H1 (cell line): ENCODE data around the gene TTC27. TPM values are rescaled to one million over a fixed set of nuclear protein-coding genes. Genes with fewer than 3 reads are reported as not detected.

ENCODE experiments used
- CTCF ChIA-PET: fragments of 300-600 bp; sonication (Branson Sonifier 250); formaldehyde crosslinking; loops from one replicate; lab custom pipeline; 2021; ENCODE audit not compliant: partially characterized antibody; lab: Charles Lee
- POLR2A ChIA-PET: fragments of 300-600 bp; sonication (Branson Sonifier 250); formaldehyde crosslinking; loops from one replicate; lab custom pipeline; 2021; ENCODE audit warnings: inconsistent platforms; ENCODE audit not compliant: partially characterized antibody; lab: Charles Lee
- DNase-seq, 2 experiments: peaks; one replicate each; pipeline versions ENCODE4 v3.0.0 to v3.0.0-alpha.2; 2010 to 2022; ENCODE audit warnings: low spot score in 2 of 2, low read depth in 1 of 2, mixed read lengths in 1 of 2
- FAIRE-seq: peaks from 2 replicates; lab custom pipeline; 2011; peaks lifted over from hg19 to GRCh38; lab: Jason Lieb, UNC
- H2AFZ ChIP-seq: 2 replicates; pipeline ENCODE4 v1.8.1; 2012; ENCODE audit warnings: low read length, inconsistent platforms
- H2AK5ac ChIP-seq: 2 replicates; pipeline ENCODE4 v1.6.1; 2013; ENCODE audit warnings: low read depth, low read length
- H2BK120ac ChIP-seq: replicated peaks from 2 replicates; pipeline ENCODE3; 2013; ENCODE audit warnings: low read depth, low read length, inconsistent platforms
- H2BK12ac ChIP-seq: 2 replicates; pipeline ENCODE4 v1.6.1; 2013; ENCODE audit warnings: low read depth, low read length
- H2BK15ac ChIP-seq: 2 replicates; pipeline ENCODE4 v1.6.1; 2013; ENCODE audit warnings: low read length
- H2BK20ac ChIP-seq: 2 replicates; pipeline ENCODE4 v1.6.1; 2013; ENCODE audit warnings: low read length
- H2BK5ac ChIP-seq: 2 replicates; pipeline ENCODE4 v1.6.1; 2013; ENCODE audit warnings: low read depth, low read length
- H3K14ac ChIP-seq: 2 replicates; pipeline ENCODE4 v1.6.1; 2013; ENCODE audit warnings: inconsistent platforms; ENCODE audit not compliant: insufficient read length
- H3K18ac ChIP-seq: 2 replicates; pipeline ENCODE4 v1.6.1; 2013; ENCODE audit warnings: low read length; ENCODE audit errors: extremely low read depth
- H3K23ac ChIP-seq: 2 replicates; pipeline ENCODE4 v1.6.1; 2013; ENCODE audit warnings: inconsistent platforms; ENCODE audit not compliant: insufficient read length
- H3K23me2 ChIP-seq: 2 replicates; pipeline ENCODE4 v1.6.1; 2013; ENCODE audit warnings: low read depth, low read length
- H3K27ac ChIP-seq: 2 replicates; pipeline ENCODE4 v1.6.1; 2011; ENCODE audit warnings: low read depth, low read length, inconsistent platforms
- H3K27me3 ChIP-seq, 4 experiments: replicated peaks in 1 of 4; 1 replicate in 1 of 4; 2 replicates in 3 of 4; pipeline versions ENCODE4 v1.6.1 to v1.8.1; 2011 to 2013; ENCODE audit warnings: low read length in 3 of 4, mild to moderate bottlenecking in 3 of 4, inconsistent platforms in 2 of 4, mixed read lengths in 2 of 4, moderate library complexity in 1 of 4; ENCODE audit not compliant: control insufficient read depth in 3 of 4, insufficient read depth in 3 of 4; ENCODE audit errors: extremely low read depth in 1 of 4
- H3K36me3 ChIP-seq, 4 experiments: 2 replicates each; pipeline versions ENCODE4 v1.6.1 to v1.8.1; 2011 to 2013; ENCODE audit warnings: mild to moderate bottlenecking in 4 of 4, low read length in 3 of 4, moderate library complexity in 2 of 4, control low read depth in 1 of 4, inconsistent platforms in 1 of 4; ENCODE audit not compliant: insufficient read depth in 4 of 4, control insufficient read depth in 2 of 4
- H3K4ac ChIP-seq: replicated peaks from 2 replicates; pipeline ENCODE3; 2013; ENCODE audit warnings: low read length, low read depth, mixed read lengths, inconsistent platforms; ENCODE audit not compliant: insufficient read length
- H3K4me1 ChIP-seq, 4 experiments: replicated peaks in 1 of 4; 1 replicate in 1 of 4; 2 replicates in 3 of 4; pipeline versions ENCODE4 v1.6.1 to v1.8.1; 2011 to 2013; ENCODE audit warnings: low read length in 3 of 4, inconsistent platforms in 2 of 4, mixed read lengths in 1 of 4; ENCODE audit not compliant: insufficient read depth in 4 of 4, control insufficient read depth in 3 of 4
- H3K4me2 ChIP-seq, 2 experiments: 2 replicates each; pipeline versions ENCODE4 v1.6.1 to v1.8.1; 2011 to 2013; ENCODE audit warnings: low read depth in 2 of 2, low read length in 2 of 2, control low read depth in 1 of 2, inconsistent platforms in 1 of 2, mild to moderate bottlenecking in 1 of 2; ENCODE audit not compliant: insufficient read depth in 1 of 2
- H3K4me3 ChIP-seq, 4 experiments: fragments of 200-600, 300-600 bp in 1 of 4; sonication (generic), shearing (Covaris generic), sonication (Bioruptor Twin) in 1 of 4; 2 replicates each; pipeline versions ENCODE4 v1.5.1 to v1.8.1; 2011 to 2016; ENCODE audit warnings: low read length in 4 of 4, low read depth in 3 of 4, control low read depth in 2 of 4, inconsistent platforms in 2 of 4, mild to moderate bottlenecking in 2 of 4, mixed read lengths in 1 of 4, moderate library complexity in 1 of 4; ENCODE audit not compliant: insufficient read depth in 2 of 4; ENCODE audit errors: extremely low read depth in 1 of 4
- H3K56ac ChIP-seq: replicated peaks from 2 replicates; pipeline ENCODE3; 2013; ENCODE audit warnings: low read depth, mild to moderate bottlenecking, mixed read lengths, low read length, inconsistent platforms; ENCODE audit not compliant: insufficient read length
- H3K79me1 ChIP-seq: 2 replicates; pipeline ENCODE4 v1.6.1; 2013; ENCODE audit warnings: low read depth, low read length, control low read depth
- H3K79me2 ChIP-seq, 2 experiments: 2 replicates each; pipeline versions ENCODE4 v1.6.1 to v1.8.1; 2012 to 2013; ENCODE audit warnings: low read length in 2 of 2, mild to moderate bottlenecking in 2 of 2, inconsistent platforms in 1 of 2; ENCODE audit not compliant: insufficient read depth in 2 of 2, control insufficient read depth in 1 of 2
- H3K9ac ChIP-seq, 4 experiments: replicated peaks in 1 of 4; 1 replicate in 1 of 4; 2 replicates in 3 of 4; pipeline versions ENCODE4 v1.6.1 to v1.8.1; 2011 to 2013; ENCODE audit warnings: low read depth in 3 of 4, low read length in 3 of 4, control low read depth in 2 of 4, mild to moderate bottlenecking in 2 of 4, moderate library complexity in 2 of 4, inconsistent platforms in 1 of 4; ENCODE audit errors: extremely low read depth in 1 of 4
- H3K9me3 ChIP-seq, 2 experiments: 2 replicates each; pipeline versions ENCODE4 v1.6.1 to v1.8.1; 2012 to 2013; ENCODE audit warnings: mild to moderate bottlenecking in 2 of 2, moderate library complexity in 2 of 2, control low read depth in 1 of 2, inconsistent platforms in 1 of 2, low read depth in 1 of 2, low read length in 1 of 2, mixed read lengths in 1 of 2; ENCODE audit not compliant: insufficient read depth in 2 of 2
- H4K20me1 ChIP-seq, 2 experiments: replicated peaks in 1 of 2; 2 replicates each; pipeline versions ENCODE3 to v1.8.1; 2011 to 2013; ENCODE audit warnings: inconsistent platforms in 2 of 2, low read length in 2 of 2, mild to moderate bottlenecking in 1 of 2; ENCODE audit not compliant: insufficient read depth in 2 of 2, control insufficient read depth in 1 of 2
- H4K5ac ChIP-seq: 2 replicates; pipeline ENCODE4 v1.6.1; 2013; ENCODE audit warnings: low read length, low read depth, mixed read lengths, inconsistent platforms; ENCODE audit not compliant: insufficient read length
- H4K8ac ChIP-seq: 2 replicates; pipeline ENCODE4 v1.8.0; 2013; ENCODE audit warnings: mild to moderate bottlenecking, moderate library complexity, low read length, inconsistent platforms; ENCODE audit not compliant: insufficient read depth; ENCODE audit errors: extremely low read depth
- H4K91ac ChIP-seq: replicated peaks from 2 replicates; pipeline ENCODE3; 2013; ENCODE audit warnings: low read length, mixed read lengths, inconsistent platforms; ENCODE audit not compliant: insufficient read length
- EZH2 ChIP-seq: fragments of 200-600 bp; sonication (generic); IDR thresholded peaks from 2 replicates; pipeline ENCODE4 v1.7.1; 2012; ENCODE audit warnings: low read depth, mild to moderate bottlenecking, moderate library complexity, low read length, inconsistent platforms; ENCODE audit not compliant: severe bottlenecking
- KDM5A ChIP-seq: fragments of 200-600 bp; IDR thresholded peaks from 2 replicates; pipeline ENCODE4 v1.7.1; 2012; ENCODE audit warnings: mild to moderate bottlenecking, low read length, inconsistent platforms, mixed read lengths
- RNF2 ChIP-seq: fragments of 200-900, 300-1000 bp; sonication (generic); IDR thresholded peaks from 2 replicates; pipeline ENCODE4 v1.7.1; 2016; ENCODE audit warnings: borderline replicate concordance, low read depth, mild to moderate bottlenecking, antibody characterized with exemption, low read length; ENCODE audit not compliant: poor library complexity, severe bottlenecking; ENCODE audit errors: missing control alignments
- ZNF274 ChIP-seq: IDR thresholded peaks from 2 replicates; pipeline ENCODE4 v1.7.0; 2012; ENCODE audit warnings: low read length, borderline replicate concordance; ENCODE audit errors: extremely low read depth
- WGBS, 2 experiments: shearing (Covaris generic) in 1 of 2; methylation state at CpG; one replicate each; pipeline versions ENCODE4 v1.1.6 to v1.1.7; 2013 to 2015; ENCODE audit warnings: low lambda C conversion rate in 2 of 2, mixed read lengths in 2 of 2, inconsistent platforms in 1 of 2, low coverage in 1 of 2, missing lambda C conversion rate in 1 of 2; ENCODE audit not compliant: insufficient replicate concordance in 2 of 2, insufficient coverage in 1 of 2, insufficient read length in 1 of 2; ENCODE audit errors: extremely low coverage in 1 of 2, missing lambda C conversion rate in 1 of 2; 5-methylcytosine and 5-hydroxymethylcytosine counted together
- polyA plus RNA-seq, 7 experiments: library from polyadenylated mRNA; depleted of rRNA in 3 of 7; stranded (reverse) in 5 of 7; unstranded in 2 of 7; fragments of >200 nt in 5 of 7; fragments of 200-250 nt in 2 of 7; gene quantifications; 1 replicate in 5 of 7; 2 replicates in 1 of 7; 4 replicates in 1 of 7; pipeline versions ENCODE4 v1.2.1 to v1.2.3, GENCODE V29; 2011 to 2013; ENCODE audit warnings: missing spikeins in 2 of 7, mixed read lengths in 2 of 7
- total RNA-seq: library from RNA; stranded (reverse); fragmentation: NEBNext Ultra II Directional; extraction: Animal tissue kit (Norgen Biotek cat#: 25700); gene quantifications from 2 replicates; pipeline ENCODE4 v1.2.1, GENCODE V29; 2021
- TF ChIP-seq, protein P1 (sequence below): IDR thresholded peaks from 2 replicates; pipeline ENCODE4 v1.6.1; 2012; ENCODE audit warnings: inconsistent platforms

TTC27 gene
- total and polyA plus RNA-seq, 2 of the 8 experiments (the other 6 are each of a cell fraction or from before 2014, with no cell fraction given): 13.8 to 29.1 TPM

- no peak overlapping the region for H2BK12ac ChIP-seq
- H3K79me1 ChIP-seq: no peaks in the 10 kb centered on the region
- CTCF ChIA-PET: interaction anchor here (1.1 kb wide), 1 partner anchor 11 kb away, joined by 4 read pairs; no protein-coding TSS in a partner anchor
- no peak overlapping the region for H3K4me3 ChIP-seq
- peaks cover 2 to 5% (median 3%) of the 10 kb centered on the region in 4 experiments; a peak in 5 of 7 replicates for H3K4me1 ChIP-seq
- no peaks in the 10 kb centered on the region for H3K9me3 ChIP-seq
- H4K8ac ChIP-seq: no peak overlapping the region
- H2BK15ac ChIP-seq: no peak overlapping the region
- POLR2A ChIA-PET: no interaction called here
- H3K14ac ChIP-seq: no peak overlapping the region
- no peak overlapping the region for H3K27ac ChIP-seq
- no peak overlapping the region for H2AK5ac ChIP-seq
- H3K27me3 ChIP-seq: no peaks in the 10 kb centered on the region
- no peak overlapping the region for H3K18ac ChIP-seq
- FAIRE-seq: no peak
- no peak overlapping the region for H2BK120ac ChIP-seq
- peaks cover 0 to 4% (median 0%) of the 10 kb centered on the region in 4 experiments; a peak in 1 of 8 replicates for H3K36me3 ChIP-seq
- 90% methylated on average over 1 of the region's 1 CpG; no CpG with 5 or more reads in 1 of the 2 experiments for WGBS, 2 experiments
- no peaks in the 10 kb centered on the region for H3K23me2 ChIP-seq
- no peak overlapping the region for H4K5ac ChIP-seq
- no peak for DNase-seq
- no peak overlapping the region for H4K91ac ChIP-seq
- no peak overlapping the region for H2AFZ ChIP-seq
- H3K56ac ChIP-seq: no peak overlapping the region
- H2BK20ac ChIP-seq: no peak overlapping the region
- H3K79me2 ChIP-seq: no peaks in the 10 kb centered on the region
- no peak overlapping the region for H3K23ac ChIP-seq
- no peak overlapping the region for H2BK5ac ChIP-seq
- H4K20me1 ChIP-seq: no peaks in the 10 kb centered on the region
- H3K4me2 ChIP-seq: no peak overlapping the region
- H3K4ac ChIP-seq: no peak overlapping the region
- H3K9ac ChIP-seq: no peak overlapping the region
- no peak for TF ChIP-seq EZH2
- TF ChIP-seq RNF2: no peak
- TF ChIP-seq ZNF274: no peak
- TF ChIP-seq KDM5A: no peak
- TF ChIP-seq, protein P1, sequence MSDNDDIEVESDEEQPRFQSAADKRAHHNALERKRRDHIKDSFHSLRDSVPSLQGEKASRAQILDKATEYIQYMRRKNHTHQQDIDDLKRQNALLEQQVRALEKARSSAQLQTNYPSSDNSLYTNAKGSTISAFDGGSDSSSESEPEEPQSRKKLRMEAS: no peak
These were observed 99.3 kb downstream of the TTC27 start for GRCh38 chr2:32727157-32727556.
